ENCODE measurements around the gene ISG15. TPM values are rescaled to one million over a fixed set of nuclear protein-coding genes. Genes with fewer than 3 reads are reported as not detected.

Gene ISG15
- 140 TPM for total RNA-seq (2021; ENCODE audit: unreplicated experiment)
- polyA plus RNA-seq (2012), result 209 and 352 TPM in 2 replicates
- percentile 61 among the genes with signal in this experiment for Bru-seq, nascent RNA
- BruChase-seq, experiment 1, labeled RNA remaining after a 6-hour chase, result percentile 80 among the genes with signal in this experiment
- BruChase-seq, experiment 2, labeled RNA remaining after a 2-hour chase, result percentile 71 among the genes with signal in this experiment
- long read RNA-seq, transcript ISG15-201 (2 exons, 711 nt), result major isoform, 93 of 119 reads
- long read RNA-seq, partial matches to known transcripts, result 23 of 119 reads
- long read RNA-seq, other reads (novel, unspliced or antisense), result 3 of 119 reads

- H3K79me2 ChIP-seq (ENCODE audit: insufficient read depth, low read length), result peaks cover 8% of the 10 kb centered on the region
- no peaks in the 10 kb centered on the region for H3K9me3 ChIP-seq (ENCODE audit: control insufficient read depth in 1 of 2, insufficient read depth in 1 of 2, low read depth in 1 of 2, low read length in 2 of 2)
- no peaks in the 10 kb centered on the region for H4K20me1 ChIP-seq (ENCODE audit: insufficient read depth)
- H3K27ac ChIP-seq (ENCODE audit: low read depth, low read length), result peak within 1 kb of the TSS; percentile 73
- ATAC-seq (peak; percentile 75), DNase-seq (ENCODE audit: low read depth, low spot score) (peak; percentile 60)
- TSS peak; percentile 93 for BruUV-seq (replicated peaks)
- H3K27me3 ChIP-seq (ENCODE audit: insufficient read depth, low read length), result no peaks in the 10 kb centered on the region
- H3K4me3 ChIP-seq (replicated peaks in 1 of 2; ENCODE audit: low read depth in 1 of 2, low read length in 2 of 2), result peak within 1 kb of the TSS; percentile 80 to 90
- POLR2A ChIA-PET, result interaction anchor here (0.6 to 1.9 kb wide), 12 partner anchors 11 to 261 kb away, joined by 3 to 12 read pairs (median 4); partner anchors contain the start of genes HES4, RNF223 and UBE2J2
- H3K9ac ChIP-seq (ENCODE audit: low read length), result peak within 1 kb of the TSS; percentile 87
- H3K4me1 ChIP-seq (ENCODE audit: control insufficient read depth in 1 of 2, insufficient read depth in 2 of 2, low read length in 2 of 2), result peaks cover 22 to 44% of the 10 kb centered on the region in 2 experiments
- RAD21 ChIA-PET (ENCODE audit: low non-redundant PET in 1 of 2, low total read pairs in 2 of 2, uncharacterized antibody in 2 of 2, unreplicated experiment in 2 of 2), result no interaction called here
- H3K9me2 ChIP-seq (ENCODE audit: insufficient read depth), result no peaks in the 10 kb centered on the region
- intact Hi-C loops (cut with micrococcal nuclease), result no loop called here
- CTCF ChIA-PET, result interaction anchor here (0.9 to 3.6 kb wide), 4 partner anchors 11 to 109 kb away, joined by 3 to 26 read pairs (median 6); no protein-coding TSS in a partner anchor
- no peaks in the 10 kb centered on the region for H3K36me3 ChIP-seq (ENCODE audit: control insufficient read depth in 1 of 2, insufficient read depth in 2 of 2, low read length in 2 of 2)
- H2AFZ ChIP-seq (ENCODE audit: low read depth, low read length, poor library complexity, severe bottlenecking), result no peak within 1 kb of the TSS
- TF ChIP-seq POLR2A (IDR thresholded peaks at IDR 0.05; ENCODE audit: borderline replicate concordance, extremely low read depth, insufficient read depth, insufficient read length), result peak; percentile 49
- TF ChIP-seq CEBPB (IDR thresholded peaks at IDR 0.05; ENCODE audit: low read depth), result no peak
- no peak for TF ChIP-seq SP1 (IDR thresholded peaks at IDR 0.05; ENCODE audit: low read depth)
- TF ChIP-seq POLR2AphosphoS5 (IDR thresholded peaks at IDR 0.05; ENCODE audit: low read depth, low read length), result peak; percentile 90
- peak within 1 kb of the TSS; percentile 100 for H3K4me2 ChIP-seq (ENCODE audit: low read length)
Observed at GRCh38 chr1:1013105-1013921, at the start of gene ISG15. Gene ISG15 (plus strand): TSS chr1:1013497. CDS start chr1:1013574, 77 bp downstream.

GRCh38 chr1:963746-964525, 49.4 kb upstream of the ISG15 start:
- ATAC-seq, result no peak
- ChIA-PET RAD21 (ENCODE audit: low non-redundant PET in 1 of 2, low total read pairs in 2 of 2, uncharacterized antibody in 2 of 2, unreplicated experiment in 2 of 2) (no interaction called here), CTCF (no interaction called here), POLR2A (interaction anchor here (0.7 kb wide), 1 partner anchor 50 kb away, joined by 3 read pairs; the partner anchor contains the start of gene ISG15)
- no peak overlapping the region for H2AFZ ChIP-seq (ENCODE audit: low read depth, low read length, poor library complexity, severe bottlenecking)
- H3K27ac ChIP-seq (ENCODE audit: low read depth, low read length), result no peak overlapping the region
- no TSS peak for BruUV-seq (replicated peaks)
- H3K27me3 ChIP-seq (ENCODE audit: insufficient read depth, low read length), result no peaks in the 10 kb centered on the region
- no peaks in the 10 kb centered on the region for H4K20me1 ChIP-seq (ENCODE audit: insufficient read depth)
- TF ChIP-seq YY1 (IDR thresholded peaks at IDR 0.05; ENCODE audit: extremely low read depth, insufficient replicate concordance, low read depth, low read length), result no peak
- no peak for TF ChIP-seq CEBPB (IDR thresholded peaks at IDR 0.05; ENCODE audit: low read depth)
- TF ChIP-seq ZBTB33 (IDR thresholded peaks at IDR 0.05; ENCODE audit: extremely low read depth, insufficient replicate concordance, low read length), result no peak
- TF ChIP-seq ELF1 (IDR thresholded peaks at IDR 0.05; ENCODE audit: borderline replicate concordance, low read depth), result no peak
- TF ChIP-seq TCF7L2 (IDR thresholded peaks at IDR 0.05; ENCODE audit: borderline replicate concordance, extremely low read depth, insufficient read depth, insufficient read length), result no peak
- no peak for TF ChIP-seq MAX (IDR thresholded peaks at IDR 0.05)
- no peak for TF ChIP-seq EGR1 (IDR thresholded peaks at IDR 0.05; ENCODE audit: low read depth)
- intact Hi-C loops (cut with micrococcal nuclease), result loop anchor here (5.0 kb wide), 1 partner anchor 62 kb away; no protein-coding TSS in a partner anchor
- H3K4me3 ChIP-seq (replicated peaks in 1 of 2; ENCODE audit: low read depth in 1 of 2, low read length in 2 of 2), result no peak overlapping the region
- H3K36me3 ChIP-seq (ENCODE audit: control insufficient read depth in 1 of 2, insufficient read depth in 2 of 2, low read length in 2 of 2), result peaks cover 11 to 19% of the 10 kb centered on the region in 2 experiments; a peak in 3 of 4 replicates
- H3K9ac ChIP-seq (ENCODE audit: low read length), result no peak overlapping the region
- H3K79me2 ChIP-seq (ENCODE audit: insufficient read depth, low read length), result peaks cover 27% of the 10 kb centered on the region
- no peak overlapping the region for H3K4me2 ChIP-seq (ENCODE audit: low read length)
- H3K4me1 ChIP-seq (ENCODE audit: control insufficient read depth in 1 of 2, insufficient read depth in 2 of 2, low read length in 2 of 2), result peaks cover 21 to 41% of the 10 kb centered on the region in 2 experiments
- no peaks in the 10 kb centered on the region for H3K9me3 ChIP-seq (ENCODE audit: control insufficient read depth in 1 of 2, insufficient read depth in 1 of 2, low read depth in 1 of 2, low read length in 2 of 2)
- H3K9me2 ChIP-seq (ENCODE audit: insufficient read depth), result no peaks in the 10 kb centered on the region
- no peak for DNase-seq (ENCODE audit: low read depth, low spot score)
